ENCODE measurements around the gene PTDSS2.

GRCh38 chr11:443542-444199 is 6.4 kb upstream of the PTDSS2 start:
- TF ChIP-seq EP300 (IDR thresholded peaks at IDR 0.05), result no peak
- TF ChIP-seq CTCF (IDR thresholded peaks at IDR 0.05), result no peak
- TF ChIP-seq POLR2A (IDR thresholded peaks at IDR 0.05), result no peak
